ENCODE measurements around the gene HNF1A. TPM values are rescaled to one million over a fixed set of nuclear protein-coding genes. Genes with fewer than 3 reads are reported as not detected.

Gene HNF1A
- total and polyA plus RNA-seq, 2 donors (not counting 3 experiments of a cell fraction or from before 2014, with no cell fraction given) = not detected

GRCh38 chr12:120955232-120955631 is 23.1 kb upstream of the HNF1A start:
- Histone ChIP-seq H3K4me3 (replicated peaks in 1 of 3; ENCODE audit: insufficient read depth in 1 of 3, low read depth in 1 of 3, low read length in 3 of 3) (no peak overlapping the region), H3K9ac (replicated peaks; ENCODE audit: extremely low read depth, insufficient read depth, low read length) (no peak overlapping the region), H4K20me1 (replicated peaks; ENCODE audit: control insufficient read depth, extremely low read depth, insufficient read depth, low read length) (no peaks in the 10 kb centered on the region), H3K27ac (ENCODE audit: insufficient read depth, low read depth, low read length) (no peak overlapping the region), H3K36me3 (ENCODE audit: control insufficient read depth in 2 of 2, extremely low read depth in 1 of 2, insufficient read depth in 2 of 2, low read length in 2 of 2) (no peaks in the 10 kb centered on the region), H3K27me3 (ENCODE audit: control insufficient read depth in 2 of 2, insufficient read depth in 2 of 2, low read length in 2 of 2) (no peaks in the 10 kb centered on the region), H2AFZ (ENCODE audit: low read depth, low read length) (no peak overlapping the region), H3K9me1 (replicated peaks; ENCODE audit: control insufficient read depth, extremely low read depth, insufficient read depth, low read length) (no peaks in the 10 kb centered on the region), H3K4me2 (ENCODE audit: insufficient read depth, low read length) (no peak overlapping the region), H3K79me2 (ENCODE audit: control insufficient read depth, insufficient read depth, low read length) (no peaks in the 10 kb centered on the region), H3K9me3 (replicated peaks; ENCODE audit: control insufficient read depth, insufficient read depth, low read length) (no peaks in the 10 kb centered on the region), H3K4me1 (ENCODE audit: control insufficient read depth, extremely low read depth, insufficient read depth, low read length) (no peaks in the 10 kb centered on the region)
- intact Hi-C loops (cut with micrococcal nuclease) (no loop called here), dilution Hi-C loops (cut with MboI; ENCODE audit: extremely low pct_ligation_motif_present, low sequenced_read_pairs) (no loop called here)
- TF ChIP-seq POLR2AphosphoS5 (IDR thresholded peaks at IDR 0.05; ENCODE audit: insufficient read depth, low read depth, low read length) = no peak
- TF ChIP-seq POLR2A (IDR thresholded peaks at IDR 0.05; ENCODE audit: low read depth, low read length) = no peak
- no peak for TF ChIP-seq MYC (IDR thresholded peaks at IDR 0.05; ENCODE audit: low read depth, low read length)
- no peak for TF ChIP-seq CTCF (IDR thresholded peaks at IDR 0.05; ENCODE audit: extremely low read depth in 1 of 2, insufficient read depth in 1 of 2, low read depth in 1 of 2, low read length in 2 of 2)
- TF ChIP-seq MAX (IDR thresholded peaks at IDR 0.05; ENCODE audit: insufficient read depth, insufficient read length) = no peak
- no peak for TF ChIP-seq FOS (IDR thresholded peaks at IDR 0.05; ENCODE audit: borderline replicate concordance, insufficient read depth, low read length)
- TF ChIP-seq JUN (IDR thresholded peaks at IDR 0.05; ENCODE audit: borderline replicate concordance, insufficient read depth, insufficient read length, low read depth) = no peak
- no peak for TF ChIP-seq GATA2 (IDR thresholded peaks at IDR 0.05; ENCODE audit: insufficient read depth, insufficient read length, low read depth, low read length)
- ChIA-PET CTCF (interaction anchor here (0.7 to 1.5 kb wide), 4 partner anchors 16 to 372 kb away, joined by 3 to 6 read pairs (median 3); no protein-coding TSS in a partner anchor), POLR2A (no interaction called here)
- no peak for FAIRE-seq
- DNase-seq (ENCODE audit: low read depth, low spot score) = no peak
- no TSS peak for BruUV-seq (replicated peaks)

Measured in endothelial cell of umbilical vein (primary cell).